Inferior parietal cortex (tissue), 1 donor: ENCODE measurements around the gene WWC2.
A peak's percentile ranks its signal among the peaks of the same experiment; 100 is the strongest.

ENCODE experiments used
- DNase-seq: peaks from one replicate; pipeline ENCODE4 v3.0.0-alpha.2; 2016; ENCODE audit errors: extremely low spot score

WWC2 gene

DNA sequence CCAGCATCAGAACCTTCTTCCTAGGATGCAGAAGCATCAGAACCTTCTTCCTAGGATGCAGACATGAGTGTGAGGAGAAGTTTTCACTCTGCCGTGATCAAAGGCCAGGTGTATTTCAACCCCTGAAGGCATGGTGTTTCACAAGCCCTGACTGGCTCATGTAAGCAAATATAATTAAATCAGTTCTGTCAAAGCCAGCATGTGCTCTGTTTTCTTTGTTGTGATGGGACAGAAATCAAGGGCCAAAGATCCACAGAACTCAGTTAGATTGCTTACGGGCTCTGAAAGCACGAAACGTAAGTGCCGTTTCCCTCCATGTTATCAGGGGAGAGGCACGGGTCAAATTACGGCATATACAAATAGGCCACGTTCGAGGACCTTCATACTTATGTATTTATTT lies 255.2 kb downstream of the WWC2 start:
- DNase-seq, result no peak

DNA sequence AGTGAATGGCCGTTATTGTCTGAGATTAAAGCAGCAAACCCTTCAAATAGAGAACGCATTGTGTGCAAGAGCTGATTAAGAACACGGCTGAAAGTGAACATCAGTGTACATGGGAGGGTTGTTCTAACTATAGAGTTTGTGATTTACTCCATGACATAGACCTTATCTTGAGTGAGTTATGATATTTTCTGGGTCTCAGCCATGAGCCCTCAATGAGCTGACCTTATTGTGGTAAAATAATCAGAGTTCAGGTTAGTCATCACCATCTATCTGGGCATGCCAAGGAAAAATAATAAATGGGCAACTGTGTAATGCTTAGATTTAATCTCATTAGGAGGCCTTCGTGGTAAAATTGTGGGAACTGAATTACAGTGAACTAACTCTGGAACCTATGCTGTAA lies 256.3 kb downstream of the WWC2 start:
- no peak for DNase-seq

DNA sequence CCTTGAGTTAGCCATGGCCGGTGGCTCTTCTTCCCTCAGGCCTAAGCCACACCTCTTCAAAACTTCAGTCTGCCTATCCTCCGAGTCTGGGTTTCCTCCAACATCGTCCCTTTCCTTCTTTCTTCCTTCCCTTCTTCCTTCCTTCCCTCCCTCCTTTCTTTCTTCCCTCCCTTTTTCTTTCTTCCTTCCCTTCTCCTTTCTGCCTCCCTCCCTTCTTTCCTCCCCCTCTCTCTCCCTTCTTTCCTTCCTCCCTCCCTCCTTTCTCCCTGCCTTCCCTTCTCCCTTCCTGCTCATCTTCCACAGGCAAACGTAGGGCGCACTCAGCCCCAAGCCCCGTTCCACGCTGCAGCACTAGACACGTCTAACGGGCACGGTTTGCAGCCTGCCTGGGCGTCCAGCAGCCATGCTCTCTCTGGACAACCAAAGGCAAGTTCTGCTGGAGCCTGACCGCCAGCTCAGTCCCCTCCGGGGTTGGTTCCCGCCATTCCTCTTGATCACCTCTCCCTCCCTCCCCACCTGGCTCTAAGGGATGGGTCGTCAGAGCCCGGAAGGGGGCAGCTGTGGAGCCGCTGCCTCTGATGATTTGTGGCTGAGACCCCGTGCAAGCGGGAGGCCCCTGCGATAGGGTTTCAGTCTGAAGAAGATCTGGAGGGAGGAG lies 257.2 kb downstream of the WWC2 start:
- DNase-seq, result no peak

DNA sequence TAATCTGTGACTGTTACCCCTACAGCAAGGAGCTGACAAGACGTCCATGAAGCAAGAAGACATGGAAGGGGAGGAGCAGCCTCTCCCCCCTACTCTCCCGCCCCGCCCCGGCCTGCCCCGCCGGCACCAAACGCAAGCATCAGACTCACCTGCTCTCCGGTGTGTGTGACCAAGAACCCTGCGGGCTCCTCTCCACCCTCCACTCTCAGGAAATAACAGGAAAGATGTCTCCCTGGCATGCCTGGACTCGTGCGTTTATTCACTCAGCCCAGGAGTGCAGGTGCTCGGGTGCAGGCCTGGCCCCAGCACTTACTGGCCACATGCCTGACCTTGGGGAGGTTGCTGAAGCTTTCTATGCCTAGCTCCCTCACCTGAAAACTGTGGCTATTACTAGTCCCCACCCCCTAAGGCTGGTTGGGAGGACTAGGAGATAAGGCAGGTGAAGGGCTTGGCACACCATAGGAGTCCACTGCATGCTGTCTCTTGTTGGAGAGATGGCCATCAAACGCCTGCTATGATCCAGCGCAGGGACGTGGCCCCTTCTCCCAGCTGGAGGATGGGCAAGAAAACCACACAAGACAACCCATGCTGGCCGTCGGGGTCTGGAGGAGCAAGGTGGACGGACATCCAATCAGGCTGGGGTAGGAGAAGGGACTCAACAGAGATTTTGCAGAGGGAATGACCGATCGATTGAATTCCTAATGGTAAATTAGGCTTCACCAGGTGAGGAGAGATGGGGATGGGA lies 258.0 kb downstream of the WWC2 start:
- no peak for DNase-seq

DNA sequence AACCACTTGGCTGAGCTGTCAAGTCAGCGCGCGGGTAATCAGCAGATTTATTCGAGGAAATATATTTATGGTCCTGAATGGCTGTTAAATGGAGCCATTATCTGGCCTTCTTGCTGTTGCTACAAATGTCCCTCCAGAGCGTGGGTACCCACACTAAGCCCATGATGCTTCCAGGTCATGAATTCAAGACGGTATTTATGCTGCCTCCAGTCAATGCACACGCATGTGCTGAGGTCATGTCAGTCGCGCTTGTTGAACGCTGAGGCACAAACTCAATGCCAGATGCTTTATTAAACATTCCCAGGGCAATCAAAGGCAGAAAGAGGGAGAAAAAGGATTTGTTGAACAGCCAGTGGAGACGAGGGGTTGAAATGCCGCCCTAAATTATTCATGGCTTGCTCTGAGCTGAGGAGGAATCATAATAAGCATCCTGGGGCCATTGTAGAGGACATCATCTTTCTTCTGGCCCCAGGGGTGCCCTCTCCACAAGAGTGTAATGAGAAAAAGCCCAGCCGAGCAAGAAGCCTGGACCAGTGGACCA lies 259.2 kb downstream of the WWC2 start:
- no peak for DNase-seq

DNA sequence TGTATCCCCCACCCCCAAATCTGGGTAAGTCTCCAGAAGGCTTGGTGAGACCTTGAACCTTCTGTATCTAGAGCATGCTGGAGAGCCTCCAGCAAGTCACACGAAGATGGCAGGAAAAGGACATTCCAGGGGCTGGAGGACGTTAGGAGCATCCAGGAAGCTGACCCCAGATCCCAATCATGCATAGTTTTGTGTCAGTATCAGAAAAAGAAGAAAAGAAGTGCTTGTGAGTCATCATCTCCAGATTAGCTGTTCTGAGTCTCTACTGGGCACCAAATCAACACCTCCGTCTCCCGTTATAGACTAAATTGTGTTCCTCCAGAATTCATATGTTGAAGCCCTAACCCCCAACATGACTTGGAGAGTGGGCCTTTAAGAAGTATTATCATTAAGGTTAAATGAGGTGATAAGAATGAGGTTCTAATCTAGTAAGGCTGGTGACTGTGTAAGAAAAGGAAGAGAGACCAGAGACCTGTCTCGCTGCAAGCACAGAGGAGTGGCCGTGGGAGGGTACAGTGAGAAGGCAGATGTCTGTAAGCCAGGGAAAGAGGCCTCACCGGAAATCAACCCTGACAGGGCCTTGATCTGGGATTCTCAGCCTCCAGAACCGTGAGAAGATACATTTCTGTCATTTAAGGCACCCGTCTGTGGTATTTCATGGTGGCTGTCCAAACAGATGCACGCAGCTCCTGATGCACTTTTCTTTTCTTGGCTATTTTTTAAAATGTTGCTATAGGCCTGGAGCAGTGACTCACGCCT lies 261.3 kb downstream of the WWC2 start:
- DNase-seq, result peak; percentile 20

DNA sequence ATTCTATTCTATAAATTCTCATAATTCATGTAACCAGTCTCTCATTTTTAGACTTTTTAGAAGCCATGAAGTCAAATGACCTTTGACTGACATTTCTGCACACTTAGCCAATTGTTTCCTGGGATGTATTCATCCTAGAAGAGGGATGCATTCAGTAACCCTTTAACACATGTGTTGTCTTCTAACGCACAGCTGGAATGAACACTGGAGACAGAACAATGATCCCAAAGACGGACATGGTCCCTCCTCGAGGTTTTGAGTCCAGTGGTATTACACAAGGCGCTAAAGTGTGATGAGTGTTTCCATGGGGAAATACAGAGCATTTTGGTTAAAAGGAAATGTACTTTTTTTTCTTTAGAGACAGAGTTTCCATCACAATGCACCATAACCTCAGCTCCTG lies 263.0 kb downstream of the WWC2 start:
- no peak for DNase-seq

DNA sequence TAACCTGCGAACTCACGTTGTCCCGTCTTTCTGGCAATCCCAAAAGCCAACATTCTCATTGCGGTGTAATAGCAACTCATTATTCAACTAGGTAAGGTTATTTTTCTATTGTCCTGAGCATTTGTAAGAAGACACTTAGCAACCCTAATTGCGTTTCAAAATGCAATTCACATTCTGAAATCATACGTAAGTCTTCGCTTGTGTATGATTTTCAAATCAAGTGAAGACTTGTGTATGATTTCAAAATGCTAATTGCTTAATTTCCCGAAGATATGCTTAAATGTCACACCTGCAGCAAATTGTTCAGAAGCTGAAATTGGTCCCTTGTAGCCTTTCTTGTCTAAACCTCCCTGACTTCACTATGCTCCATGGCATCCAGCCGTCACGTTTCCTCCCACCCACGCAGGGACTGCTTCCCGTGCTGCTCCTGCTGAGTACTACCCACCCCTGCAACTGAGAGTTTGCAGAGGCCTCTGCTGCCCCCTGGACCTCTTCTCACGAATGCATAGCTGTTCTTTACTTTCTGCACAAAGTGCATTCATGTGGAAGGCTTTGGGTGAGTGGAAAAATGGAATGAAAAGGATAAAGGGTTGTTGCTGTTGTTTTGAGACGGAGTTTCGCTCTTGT lies 264.0 kb downstream of the WWC2 start:
- no peak for DNase-seq

DNA sequence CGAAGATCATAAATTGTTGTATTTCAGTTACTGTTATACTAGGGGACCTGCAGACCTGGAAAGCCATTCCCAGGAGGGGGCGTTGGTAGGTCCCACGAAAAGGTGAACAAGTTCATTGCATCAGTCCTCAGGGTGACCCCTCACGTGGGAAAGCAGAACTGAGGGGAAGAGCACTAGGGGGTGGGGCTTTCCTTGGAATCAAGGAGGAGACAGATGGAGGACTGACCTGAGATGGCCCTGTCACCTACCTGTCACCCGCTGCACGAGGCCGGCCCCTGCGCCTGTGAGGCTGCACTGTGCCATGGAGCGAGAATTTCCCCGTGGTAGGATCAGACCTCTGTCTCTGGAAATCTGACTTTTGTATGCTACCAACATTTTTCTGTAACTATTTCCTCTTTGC lies 265.0 kb downstream of the WWC2 start:
- DNase-seq, result no peak

DNA sequence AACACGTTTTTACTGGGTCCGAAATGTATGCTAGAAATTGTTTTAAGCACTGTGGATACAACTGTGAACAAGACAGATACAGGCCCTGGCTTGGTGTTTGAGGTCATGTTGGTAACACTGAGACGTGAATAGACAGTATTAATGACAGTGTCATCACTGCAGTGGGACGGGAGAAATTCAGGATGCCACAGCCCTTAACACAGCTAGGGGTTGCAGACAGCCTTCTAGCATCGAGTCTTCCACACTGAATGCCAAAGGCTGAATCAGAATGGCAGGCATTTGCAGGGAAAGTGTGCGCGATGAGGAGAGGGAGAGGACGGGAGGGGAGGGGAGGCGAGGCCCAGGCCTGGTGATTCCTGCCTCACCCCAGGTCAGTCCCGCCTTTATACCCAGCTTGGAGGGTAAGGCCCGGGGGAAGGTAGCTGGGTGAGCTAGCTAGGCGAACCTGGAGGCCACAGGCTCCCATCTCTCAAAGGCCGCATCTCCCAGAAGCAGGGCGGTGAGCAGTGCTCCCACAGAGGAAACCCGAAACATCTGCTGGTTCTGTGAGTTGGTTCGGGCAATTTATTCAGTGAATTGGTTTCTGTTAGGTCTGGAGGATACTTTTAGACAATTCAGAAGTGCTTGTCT lies 267.3 kb downstream of the WWC2 start:
- DNase-seq, result no peak

DNA sequence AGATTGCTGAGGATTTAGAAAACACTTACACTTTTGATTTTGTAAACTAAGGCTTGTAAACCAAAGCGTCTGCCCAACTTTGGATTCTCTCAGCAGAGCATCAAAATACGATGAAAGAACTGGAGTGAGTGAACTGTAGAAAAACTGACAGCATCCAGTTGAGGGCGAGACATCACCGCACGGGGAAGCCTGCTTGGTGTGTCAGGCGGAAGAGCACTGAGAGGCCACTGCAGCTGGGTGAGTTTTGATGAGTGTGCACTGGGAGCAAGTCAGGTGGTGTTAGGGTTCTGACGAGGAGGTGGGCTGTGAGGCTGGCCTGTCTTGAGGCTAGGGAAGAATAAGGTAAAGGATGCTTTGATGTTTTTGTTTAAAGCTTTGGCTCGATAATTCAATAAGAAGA lies 270.0 kb downstream of the WWC2 start:
- DNase-seq, result no peak
